ENCODE measurements around the gene BPIFB4. TPM values are rescaled to one million over a fixed set of nuclear protein-coding genes. Genes with fewer than 3 reads are reported as not detected.

Gene BPIFB4
- polyA plus RNA-seq, 1 of the 3 experiments (the other 2 are of a cell fraction) = not detected

- WGBS (ENCODE audit: low lambda C conversion rate) = 25% methylated on average over 9 of the region's 15 CpGs
- Histone ChIP-seq H3K79me2 (ENCODE audit: insufficient read depth) (no peaks in the 10 kb centered on the region), H3K9ac (no peak overlapping the region), H3K4me2 (no peak overlapping the region), H3F3A (replicated peaks; ENCODE audit: insufficient read depth) (no peaks in the 10 kb centered on the region), H3K9me3 (no peaks in the 10 kb centered on the region), H3K27me3 (ENCODE audit: insufficient read depth) (peaks cover 51% of the 10 kb centered on the region), H2AFZ (ENCODE audit: low read depth) (no peak overlapping the region), H3K27ac (ENCODE audit: low read depth in 2 of 2, low read length in 1 of 2) (no peak overlapping the region), H3K36me3 (replicated peaks in 1 of 2; ENCODE audit: control insufficient read depth in 1 of 2, insufficient read depth in 2 of 2, low read length in 1 of 2) (no peaks in the 10 kb centered on the region), H4K20me1 (ENCODE audit: insufficient read depth) (no peaks in the 10 kb centered on the region), H3K4me1 (ENCODE audit: control insufficient read depth in 1 of 2, insufficient read depth in 2 of 2, low read depth in 1 of 2, low read length in 1 of 2) (no peaks in the 10 kb centered on the region), H3K4me3 (ENCODE audit: low read depth in 2 of 2, low read length in 1 of 2) (no peak overlapping the region), H3K9me2 (no peaks in the 10 kb centered on the region)
- CTCF ChIA-PET = no interaction called here
- no peak for DNase-seq
- POLR2A ChIA-PET = no interaction called here
- TF ChIP-seq FOXJ3 (CRISPR knock-in tag; IDR thresholded peaks at IDR 0.05) (no peak), NFIC (IDR thresholded peaks at IDR 0.05; ENCODE audit: borderline replicate concordance) (no peak), TEAD4 (IDR thresholded peaks at IDR 0.05; ENCODE audit: borderline replicate concordance, insufficient read depth) (no peak), EP300 (IDR thresholded peaks at IDR 0.05; ENCODE audit: borderline replicate concordance in 1 of 2, low read depth in 1 of 2, low read length in 1 of 2) (no peak), EZH2phosphoT487 (IDR thresholded peaks at IDR 0.05; ENCODE audit: borderline replicate concordance, low read depth) (no peak), PBX3 (IDR thresholded peaks at IDR 0.05) (no peak), YY1 (IDR thresholded peaks at IDR 0.05; ENCODE audit: low read depth) (no peak), RXRA (IDR thresholded peaks at IDR 0.05; ENCODE audit: borderline replicate concordance, low read depth) (no peak), MEF2A (IDR thresholded peaks at IDR 0.05; ENCODE audit: borderline replicate concordance, low read depth) (no peak), MAX (IDR thresholded peaks at IDR 0.05; ENCODE audit: low read depth) (no peak), GABPA (IDR thresholded peaks at IDR 0.05; ENCODE audit: low read depth) (no peak), CHD2 (IDR thresholded peaks at IDR 0.05; ENCODE audit: low read length, partially characterized antibody) (no peak), REST (IDR thresholded peaks at IDR 0.05; ENCODE audit: low read depth, low read length) (no peak), ZBTB33 (IDR thresholded peaks at IDR 0.05; ENCODE audit: borderline replicate concordance, low read depth) (no peak), USF1 (IDR thresholded peaks at IDR 0.05; ENCODE audit: borderline replicate concordance, low read depth) (no peak), JUND (IDR thresholded peaks at IDR 0.05) (no peak)
Observed at GRCh38 chr20:33084722-33085121, 5.3 kb downstream of the BPIFB4 start.
